ENCODE data around the gene SLC6A9.

DNA sequence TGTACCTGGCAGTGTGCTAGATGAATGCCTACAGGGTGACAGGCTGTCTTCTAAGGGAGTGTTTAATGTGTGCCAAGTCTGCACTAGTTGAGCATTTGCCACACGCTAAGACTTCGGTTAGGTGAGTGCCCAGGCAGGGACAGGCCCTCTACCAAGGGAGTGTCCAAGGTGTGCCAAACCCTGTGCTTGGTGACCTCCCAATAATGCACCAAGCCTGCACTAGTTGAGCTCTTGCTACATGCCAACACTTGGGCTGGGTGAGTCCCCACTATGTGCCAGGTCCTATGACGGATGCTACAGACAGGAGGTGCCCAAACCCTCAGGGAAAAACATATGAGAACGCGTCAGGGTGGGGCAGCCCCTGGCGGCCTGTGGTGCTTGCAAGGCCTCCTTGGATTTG lies 10.8 kb downstream of the SLC6A9 start:
- TF ChIP-seq, protein P1, sequence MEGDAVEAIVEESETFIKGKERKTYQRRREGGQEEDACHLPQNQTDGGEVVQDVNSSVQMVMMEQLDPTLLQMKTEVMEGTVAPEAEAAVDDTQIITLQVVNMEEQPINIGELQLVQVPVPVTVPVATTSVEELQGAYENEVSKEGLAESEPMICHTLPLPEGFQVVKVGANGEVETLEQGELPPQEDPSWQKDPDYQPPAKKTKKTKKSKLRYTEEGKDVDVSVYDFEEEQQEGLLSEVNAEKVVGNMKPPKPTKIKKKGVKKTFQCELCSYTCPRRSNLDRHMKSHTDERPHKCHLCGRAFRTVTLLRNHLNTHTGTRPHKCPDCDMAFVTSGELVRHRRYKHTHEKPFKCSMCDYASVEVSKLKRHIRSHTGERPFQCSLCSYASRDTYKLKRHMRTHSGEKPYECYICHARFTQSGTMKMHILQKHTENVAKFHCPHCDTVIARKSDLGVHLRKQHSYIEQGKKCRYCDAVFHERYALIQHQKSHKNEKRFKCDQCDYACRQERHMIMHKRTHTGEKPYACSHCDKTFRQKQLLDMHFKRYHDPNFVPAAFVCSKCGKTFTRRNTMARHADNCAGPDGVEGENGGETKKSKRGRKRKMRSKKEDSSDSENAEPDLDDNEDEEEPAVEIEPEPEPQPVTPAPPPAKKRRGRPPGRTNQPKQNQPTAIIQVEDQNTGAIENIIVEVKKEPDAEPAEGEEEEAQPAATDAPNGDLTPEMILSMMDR (IDR thresholded peaks at IDR 0.05; ENCODE audit: insufficient read depth, low read length, poor library complexity, severe bottlenecking) = no peak
- TF ChIP-seq EZH2phosphoT487 (conservative IDR thresholded peaks at IDR 0.05; ENCODE audit: low read length) = no peak

Data from SU-DHL-6 (cell line).